DMS114 treated with DMSO at 0.1 percent for 48 hours (cell line): ENCODE measurements around the gene SMIM20.

Experiments
- DNase-seq: peaks from one replicate; lab custom pipeline; 2025; ENCODE audit not compliant: unreplicated experiment; lab: John Stamatoyannopoulos, UW

SMIM20 gene

GRCh38 chr4:25953740-25954139 lies 39.7 kb downstream of the SMIM20 start:
- no peak for DNase-seq

- DNase-seq: no peak
Observed at GRCh38 chr4:25954293-25954904, 40.4 kb downstream of the SMIM20 start.

- no peak for DNase-seq
Observed at GRCh38 chr4:25955705-25956104, 41.7 kb downstream of the SMIM20 start.

GRCh38 chr4:25956260-25956659 lies 42.2 kb downstream of the SMIM20 start:
- no peak for DNase-seq

- no peak for DNase-seq
Observed at GRCh38 chr4:25958110-25958509, 44.1 kb downstream of the SMIM20 start.

- no peak for DNase-seq
Observed at GRCh38 chr4:25962393-25962792, 48.4 kb downstream of the SMIM20 start.

GRCh38 chr4:25965629-25966028 lies 51.6 kb downstream of the SMIM20 start:
- DNase-seq: no peak

GRCh38 chr4:25966171-25966570 lies 52.2 kb downstream of the SMIM20 start:
- no peak for DNase-seq

- DNase-seq: no peak
Observed at GRCh38 chr4:25969374-25970155, 55.5 kb downstream of the SMIM20 start.

GRCh38 chr4:25970226-25970675 lies 56.2 kb downstream of the SMIM20 start:
- no peak for DNase-seq

- no peak for DNase-seq
Observed at GRCh38 chr4:25970691-25971432, 56.8 kb downstream of the SMIM20 start.

- no peak for DNase-seq
Observed at GRCh38 chr4:25972366-25972765, 58.3 kb downstream of the SMIM20 start.

GRCh38 chr4:25972984-25973745 lies 59.1 kb downstream of the SMIM20 start:
- no peak for DNase-seq

- no peak for DNase-seq
Observed at GRCh38 chr4:25976780-25977179, 62.8 kb downstream of the SMIM20 start.

GRCh38 chr4:25977397-25978170 lies 63.6 kb downstream of the SMIM20 start:
- DNase-seq: no peak

- no peak for DNase-seq
Observed at GRCh38 chr4:25978327-25978726, 64.3 kb downstream of the SMIM20 start.
